Sigmoid colon (tissue), 4 donors: ENCODE data around the gene CPN2.

ENCODE experiments used
- CTCF ChIP-seq, 4 experiments: fragments of 450-650 bp in 3 of 4; fragments of 200-600 bp in 1 of 4; IDR thresholded peaks; one replicate each; pipeline ENCODE4 v1.5.1; 2016 to 2019; ENCODE audit warnings: antibody characterized with exemption in 4 of 4, mild to moderate bottlenecking in 3 of 4, moderate library complexity in 2 of 4
- EP300 ChIP-seq, 4 donors: sonication (generic); formaldehyde crosslinking; IDR thresholded peaks; one replicate each; pipeline ENCODE4 v1.6.1; 2017; ENCODE audit warnings: antibody characterized with exemption in 4 of 4
- POLR2A ChIP-seq, 2 donors: fragments of 450-650 bp; IDR thresholded peaks; one replicate each; pipeline ENCODE4 v1.6.1; 2016; ENCODE audit warnings: antibody characterized with exemption in 2 of 2, mild to moderate bottlenecking in 2 of 2, moderate library complexity in 2 of 2

- no peak for TF ChIP-seq CTCF (IDR thresholded peaks at IDR 0.05)
- no peak for TF ChIP-seq POLR2A (IDR thresholded peaks at IDR 0.05)
- no peak for TF ChIP-seq EP300 (IDR thresholded peaks at IDR 0.05)
These were observed 10.2 kb downstream of the CPN2 start for GRCh38 chr3:194340757-194341400.
